HG03460 (cell line): ENCODE data around the gene SBK1.
"Not testable (repeated sequence)": the region's sequence is repeated elsewhere in the genome, so short reads cannot be mapped to it uniquely, and the experiment has no call there.

Source experiments
- ATAC-seq: cut with Tn5 transposase; IDR thresholded peaks from one replicate; pipeline ENCODE4 v1.9.1; 2021; ENCODE audit not compliant: unreplicated experiment

Gene SBK1

GRCh38 chr16:28330232-28330631, 37.9 kb downstream of the SBK1 start:
- ATAC-seq = not testable (repeated sequence)

- ATAC-seq = not testable (repeated sequence)
Observed at GRCh38 chr16:28330981-28331380, 38.7 kb downstream of the SBK1 start.

- not testable (repeated sequence) for ATAC-seq
Observed at GRCh38 chr16:28332632-28333031, 40.3 kb downstream of the SBK1 start.

- ATAC-seq = not testable (repeated sequence)
Observed at GRCh38 chr16:28335678-28336077, 43.4 kb downstream of the SBK1 start.

GRCh38 chr16:28336940-28337710, 44.8 kb downstream of the SBK1 start:
- ATAC-seq = not testable (repeated sequence)

- not testable (repeated sequence) for ATAC-seq
Observed at GRCh38 chr16:28338230-28338629, 45.9 kb downstream of the SBK1 start.

- not testable (repeated sequence) for ATAC-seq
Observed at GRCh38 chr16:28362600-28362999, 70.3 kb downstream of the SBK1 start.

- ATAC-seq = not testable (repeated sequence)
Observed at GRCh38 chr16:28363408-28363807, 71.1 kb downstream of the SBK1 start, which contains the start of gene NPIPB6. TSS of gene NPIPB6 (minus strand) at chr16:28363508. CDS start at chr16:28362822, 686 bp downstream.

- ATAC-seq = peak; percentile 94
Observed at GRCh38 chr16:28364268-28365173, 72.2 kb downstream of the SBK1 start.

GRCh38 chr16:28367926-28368325, 75.6 kb downstream of the SBK1 start:
- ATAC-seq = not testable (repeated sequence)
